HepG2 (cell line): ENCODE measurements around the gene SFT2D1. TPM values are rescaled to one million over a fixed set of nuclear protein-coding genes. Genes with fewer than 3 reads are reported as not detected.
A peak's percentile ranks its signal among the peaks of the same experiment; 100 is the strongest.

Source experiments
- ATAD3A ChIP-seq: sonication (generic); formaldehyde crosslinking; IDR thresholded peaks from 2 replicates; pipeline ENCODE4 v1.4.0; 2020; ENCODE audit warnings: missing genetic modification reagents
- BHLHE40 ChIP-seq: IDR thresholded peaks from 2 replicates; pipeline ENCODE4 v1.6.1; 2011; ENCODE audit warnings: low read length, improper control_type of control experiment
- BRCA1 ChIP-seq: sonication (generic); formaldehyde crosslinking; IDR thresholded peaks from 2 replicates; pipeline ENCODE4 v1.4.0; 2020; ENCODE audit warnings: missing genetic modification reagents
- CHD4 ChIP-seq: fragments of 200-600 bp; sonication (generic); IDR thresholded peaks from 2 replicates; pipeline ENCODE4 v1.7.0; 2017; ENCODE audit warnings: mild to moderate bottlenecking, low read length, borderline replicate concordance
- DRAP1 ChIP-seq: IDR thresholded peaks from 2 replicates; pipeline ENCODE4 v1.6.1; 2016; ENCODE audit warnings: missing genetic modification reagents, missing compliant biosample characterization
- E2F2 ChIP-seq: sonication (generic); formaldehyde crosslinking; IDR thresholded peaks from 2 replicates; pipeline ENCODE4 v1.4.0; 2020; ENCODE audit warnings: missing genetic modification reagents, borderline replicate concordance
- FIP1L1 ChIP-seq: fragments of 200-400 bp; formaldehyde crosslinking; IDR thresholded peaks from 2 replicates; pipeline ENCODE4 v1.6.1; 2018; ENCODE audit warnings: low read depth, mild to moderate bottlenecking, low read length, moderate library complexity, borderline replicate concordance; ENCODE audit not compliant: insufficient read depth
- GPBP1L1 ChIP-seq: sonication (generic); formaldehyde crosslinking; IDR thresholded peaks from 2 replicates; pipeline ENCODE4 v1.5.0; 2020; ENCODE audit warnings: mild to moderate bottlenecking, missing genetic modification reagents
- HNRNPK ChIP-seq: fragments of 200-400 bp; formaldehyde crosslinking; IDR thresholded peaks from 2 replicates; pipeline ENCODE4 v1.6.1; 2018; ENCODE audit warnings: low read length, low read depth, moderate library complexity, mild to moderate bottlenecking; ENCODE audit not compliant: poor library complexity, severe bottlenecking
- HOXA9 ChIP-seq: sonication (generic); formaldehyde crosslinking; IDR thresholded peaks from 2 replicates; pipeline ENCODE4 v1.8.1; 2022; ENCODE audit warnings: missing genetic modification reagents, mild to moderate bottlenecking, moderate library complexity, borderline replicate concordance
- KDM3A ChIP-seq: IDR thresholded peaks from 2 replicates; pipeline ENCODE4 v1.6.1; 2018; ENCODE audit warnings: low read depth, missing compliant biosample characterization
- MTF2 ChIP-seq: sonication (generic); formaldehyde crosslinking; IDR thresholded peaks from 2 replicates; pipeline ENCODE4 v1.5.0; 2020; ENCODE audit warnings: missing genetic modification reagents, borderline replicate concordance
- MYC ChIP-seq: sonication (generic); formaldehyde crosslinking; IDR thresholded peaks from 2 replicates; pipeline ENCODE4 v1.9.0; 2021; ENCODE audit warnings: missing genetic modification reagents, borderline replicate concordance
- NFYB ChIP-seq: sonication (generic); formaldehyde crosslinking; IDR thresholded peaks from 2 replicates; pipeline ENCODE4 v1.4.0; 2020; ENCODE audit warnings: missing genetic modification reagents
- NONO ChIP-seq, 2 experiments: fragments of 450-650 bp in 1 of 2; sonication (generic) in 1 of 2; formaldehyde crosslinking in 1 of 2; IDR thresholded peaks in 1 of 2; conservative IDR thresholded peaks in 1 of 2; 2 replicates each; pipeline versions ENCODE4 v1.6.1 to v1.8.0; 2017 to 2022; ENCODE audit warnings: mild to moderate bottlenecking in 1 of 2, missing genetic modification reagents in 1 of 2, moderate library complexity in 1 of 2
- RELA ChIP-seq: sonication (generic); formaldehyde crosslinking; IDR thresholded peaks from 2 replicates; pipeline ENCODE4 v1.4.0; 2020; ENCODE audit warnings: missing genetic modification reagents
- SATB2 ChIP-seq: sonication (generic); formaldehyde crosslinking; IDR thresholded peaks from 2 replicates; pipeline ENCODE4 v1.5.0; 2020; ENCODE audit warnings: missing genetic modification reagents
- ZMYM2 ChIP-seq: sonication (generic); formaldehyde crosslinking; IDR thresholded peaks from 2 replicates; pipeline ENCODE4 v1.8.0; 2022; ENCODE audit warnings: mild to moderate bottlenecking, missing genetic modification reagents
- ZNF121 ChIP-seq: sonication (generic); formaldehyde crosslinking; IDR thresholded peaks from 2 replicates; pipeline ENCODE4 v1.5.0; 2020; ENCODE audit warnings: mild to moderate bottlenecking, missing genetic modification reagents
- ZNF224 ChIP-seq: sonication (generic); formaldehyde crosslinking; IDR thresholded peaks from 2 replicates; pipeline ENCODE4 v1.5.0; 2020; ENCODE audit warnings: mild to moderate bottlenecking, missing genetic modification reagents
- ZNF232 ChIP-seq: sonication (generic); formaldehyde crosslinking; IDR thresholded peaks from 2 replicates; pipeline ENCODE4 v1.4.0; 2020; ENCODE audit warnings: missing genetic modification reagents, borderline replicate concordance
- ZNF281 ChIP-seq: sonication (generic); formaldehyde crosslinking; IDR thresholded peaks from 2 replicates; pipeline ENCODE4 v1.4.0; 2020; ENCODE audit warnings: missing genetic modification reagents, borderline replicate concordance
- ZNF792 ChIP-seq: IDR thresholded peaks from 2 replicates; pipeline ENCODE4 v1.6.1; 2016
- ZNF83 ChIP-seq: sonication (generic); formaldehyde crosslinking; IDR thresholded peaks from 2 replicates; pipeline ENCODE4 v1.4.0; 2020; ENCODE audit warnings: missing genetic modification reagents, mild to moderate bottlenecking, borderline replicate concordance
- polyA plus RNA-seq, 8 experiments: library from polyadenylated mRNA; depleted of rRNA in 3 of 8; stranded (reverse) in 7 of 8; unstranded in 1 of 8; fragments of >200 nt; fragmentation: Illumina TruSeq in 4 of 8; extraction: Trizol in 4 of 8; gene quantifications; 2 replicates each; pipeline versions ENCODE4 v1.2.1 to v1.2.3, GENCODE V29; 2011 to 2016; ENCODE audit warnings: low read depth in 4 of 8, missing spikeins in 1 of 8, mixed read lengths in 1 of 8; ENCODE audit not compliant: insufficient read depth in 1 of 8
- total RNA-seq, 5 experiments: library from RNA; depleted of rRNA; stranded (reverse); fragments of >200 nt; fragmentation: Illumina TruSeq; extraction: Trizol; gene quantifications; 2 replicates each; pipeline ENCODE4 v1.2.3, GENCODE V29; 2016; ENCODE audit warnings: low read depth in 1 of 5

SFT2D1 gene
- total and polyA plus RNA-seq, 2 of the 13 experiments (the other 11 are each of a cell fraction or from before 2014, with no cell fraction given): 115 to 147 TPM

GRCh38 chr6:166382933-166383801 is 40.8 kb upstream of the SFT2D1 start, which contains the start of gene MPC1 (continued):
- TF ChIP-seq ZNF281 (CRISPR knock-in tag) (no peak), HNRNPK (peak; percentile 72), NFYB (CRISPR knock-in tag) (peak; percentile 95), RELA (CRISPR knock-in tag) (0 out of 2 replicates have a peak, but pooled peaks have one; percentile 51), MTF2 (no peak), MYC (CRISPR knock-in tag) (peak; percentile 83), ATAD3A (CRISPR knock-in tag) (no peak), SATB2 (CRISPR knock-in tag) (peak; percentile 72; the same call in 1 of the 2 replicates), KDM3A (CRISPR knock-in tag) (no peak), ZMYM2 (no peak), ZNF83 (CRISPR knock-in tag) (0 out of 2 replicates have a peak, but pooled peaks have one; percentile 73), E2F2 (CRISPR knock-in tag) (peak; percentile 41; the same call in 1 of the 2 replicates), DRAP1 (CRISPR knock-in tag) (peak; percentile 97), BHLHE40 (peak; percentile 77), CHD4 (no peak), NONO (IDR thresholded peaks at IDR 0.05) (no peak), NONO (CRISPR knock-in tag; conservative IDR thresholded peaks at IDR 0.05) (peak; percentile 94), ZNF792 (CRISPR knock-in tag) (peak; percentile 41), ZNF121 (CRISPR knock-in tag) (peak; percentile 52; the same call in 1 of the 2 replicates), GPBP1L1 (CRISPR knock-in tag) (no peak), ZNF224 (CRISPR knock-in tag) (no peak), HOXA9 (CRISPR knock-in tag) (peak; percentile 97; the same call in 1 of the 2 replicates), ZNF232 (CRISPR knock-in tag) (peak; percentile 81; the same call in 1 of the 2 replicates), BRCA1 (peak; percentile 96), FIP1L1 (no peak)
